Activated naive CD8-positive, alpha-beta T cell treated with anti-CD3 and anti-CD28 coated beads, Interleukin-2, amount 10 ng/mL, durations not matched to agents 7 days and 5 days (primary cell): ENCODE results near the gene EGF. TPM values are rescaled to one million over a fixed set of nuclear protein-coding genes. Genes with fewer than 3 reads are reported as not detected.

Source experiments
- ATAC-seq: fragments of 150-1000 bp; cut with Tn5 transposase; one replicate; pipeline ENCODE4 v1.10.0; 2021; ENCODE audit warnings: low read depth, moderate library complexity
- POLR2A ChIA-PET: fragments of 350-600 bp; sonication (Branson Sonifier 250); formaldehyde crosslinking; loops from one replicate; lab custom pipeline; 2021; ENCODE audit warnings: antibody characterized with exemption; lab: Charles Lee
- DNase-seq: peaks from one replicate; pipeline ENCODE4 v3.0.0; 2021
- H3K27ac Mint-ChIP-seq: one replicate; pipeline ENCODE4 v1.8.0; 2022; ENCODE audit warnings: mild to moderate bottlenecking, mixed read lengths
- H3K27me3 Mint-ChIP-seq: one replicate; pipeline ENCODE4 v1.8.0; 2022; ENCODE audit warnings: mild to moderate bottlenecking, moderate library complexity, mixed read lengths
- H3K36me3 Mint-ChIP-seq: one replicate; pipeline ENCODE4 v1.8.0; 2021; ENCODE audit warnings: mild to moderate bottlenecking, mixed read lengths
- H3K4me1 Mint-ChIP-seq: one replicate; pipeline ENCODE4 v1.8.0; 2021; ENCODE audit warnings: mixed read lengths
- H3K4me3 Mint-ChIP-seq: one replicate; pipeline ENCODE4 v1.8.0; 2022; ENCODE audit warnings: mild to moderate bottlenecking, moderate library complexity, mixed read lengths
- H3K9me3 Mint-ChIP-seq: one replicate; pipeline ENCODE4 v1.8.0; 2021; ENCODE audit warnings: mixed read lengths
- total RNA-seq, 2 experiments: library from RNA; stranded (reverse); gene quantifications; one replicate each; pipeline ENCODE4 v1.2.3, GENCODE V29; 2021

The EGF gene
- total RNA-seq, 2 experiments from 2014 or later = not detected

- Mint-ChIP-seq H3K4me3 (no peak overlapping the region), H3K9me3 (no peaks in the 10 kb centered on the region), H3K4me1 (no peaks in the 10 kb centered on the region), H3K27me3 (peaks cover 2% of the 10 kb centered on the region), H3K36me3 (no peaks in the 10 kb centered on the region), H3K27ac (no peak overlapping the region)
- ATAC-seq = no peak
- POLR2A ChIA-PET = no interaction called here
- DNase-seq = no peak
These were observed 32.9 kb upstream of the EGF start for GRCh38 chr4:109879636-109880314.

GRCh38 chr4:109886303-109886702 is 26.4 kb upstream of the EGF start:
- no peak overlapping the region for H3K4me3 Mint-ChIP-seq
- peaks cover 7% of the 10 kb centered on the region for H3K27me3 Mint-ChIP-seq
- ATAC-seq (no peak), DNase-seq (no peak)
- no peak overlapping the region for H3K27ac Mint-ChIP-seq
- H3K4me1 Mint-ChIP-seq = no peaks in the 10 kb centered on the region
- POLR2A ChIA-PET = no interaction called here
- no peaks in the 10 kb centered on the region for H3K36me3 Mint-ChIP-seq
- no peaks in the 10 kb centered on the region for H3K9me3 Mint-ChIP-seq

- Mint-ChIP-seq H3K9me3 (no peaks in the 10 kb centered on the region), H3K27me3 (peaks cover 7% of the 10 kb centered on the region), H3K4me1 (no peaks in the 10 kb centered on the region), H3K36me3 (no peaks in the 10 kb centered on the region), H3K4me3 (no peak overlapping the region), H3K27ac (no peak overlapping the region)
- POLR2A ChIA-PET = no interaction called here
- no peak for DNase-seq
- no peak for ATAC-seq
These were observed 25.6 kb upstream of the EGF start for GRCh38 chr4:109887071-109887470.

- POLR2A ChIA-PET = no interaction called here
- no peak for ATAC-seq
- DNase-seq = no peak
- Mint-ChIP-seq H3K27me3 (peaks cover 2% of the 10 kb centered on the region), H3K36me3 (no peaks in the 10 kb centered on the region), H3K9me3 (peaks cover 2% of the 10 kb centered on the region), H3K4me1 (no peaks in the 10 kb centered on the region), H3K4me3 (no peak overlapping the region), H3K27ac (no peak overlapping the region)
These were observed 22.6 kb upstream of the EGF start for GRCh38 chr4:109890076-109890475.

- no peak overlapping the region for H3K4me3 Mint-ChIP-seq
- POLR2A ChIA-PET = no interaction called here
- H3K27me3 Mint-ChIP-seq = peaks cover 19% of the 10 kb centered on the region
- H3K36me3 Mint-ChIP-seq = no peaks in the 10 kb centered on the region
- no peaks in the 10 kb centered on the region for H3K4me1 Mint-ChIP-seq
- no peak overlapping the region for H3K27ac Mint-ChIP-seq
- no peak for DNase-seq
- ATAC-seq = no peak
- H3K9me3 Mint-ChIP-seq = no peaks in the 10 kb centered on the region
These were observed 10.0 kb upstream of the EGF start for GRCh38 chr4:109902559-109903251.

GRCh38 chr4:109908731-109909130 is 4.0 kb upstream of the EGF start:
- Mint-ChIP-seq H3K27me3 (peaks cover 43% of the 10 kb centered on the region), H3K4me3 (no peak overlapping the region), H3K4me1 (no peaks in the 10 kb centered on the region), H3K36me3 (no peaks in the 10 kb centered on the region), H3K9me3 (no peaks in the 10 kb centered on the region), H3K27ac (no peak overlapping the region)
- POLR2A ChIA-PET = no interaction called here
- ATAC-seq = no peak
- DNase-seq = no peak

- Mint-ChIP-seq H3K4me1 (no peaks in the 10 kb centered on the region), H3K4me3 (no peak overlapping the region), H3K27me3 (peaks cover 42% of the 10 kb centered on the region), H3K27ac (no peak overlapping the region), H3K36me3 (no peaks in the 10 kb centered on the region), H3K9me3 (no peaks in the 10 kb centered on the region)
- no peak for ATAC-seq
- POLR2A ChIA-PET = no interaction called here
- no peak for DNase-seq
These were observed 2.4 kb upstream of the EGF start for GRCh38 chr4:109910256-109910655.

- H3K27me3 Mint-ChIP-seq = peaks cover 43% of the 10 kb centered on the region
- ATAC-seq = no peak
- no peak overlapping the region for H3K27ac Mint-ChIP-seq
- H3K4me1 Mint-ChIP-seq = no peaks in the 10 kb centered on the region
- no peaks in the 10 kb centered on the region for H3K36me3 Mint-ChIP-seq
- H3K4me3 Mint-ChIP-seq = no peak overlapping the region
- POLR2A ChIA-PET = no interaction called here
- no peaks in the 10 kb centered on the region for H3K9me3 Mint-ChIP-seq
- no peak for DNase-seq
These were observed 1.0 kb downstream of the EGF start for GRCh38 chr4:109913596-109914241.

- Mint-ChIP-seq H3K4me1 (no peaks in the 10 kb centered on the region), H3K4me3 (no peak overlapping the region), H3K36me3 (no peaks in the 10 kb centered on the region), H3K27ac (no peak overlapping the region), H3K27me3 (peaks cover 41% of the 10 kb centered on the region), H3K9me3 (no peaks in the 10 kb centered on the region)
- POLR2A ChIA-PET = no interaction called here
- DNase-seq (no peak), ATAC-seq (no peak)
These were observed 1.6 kb downstream of the EGF start for GRCh38 chr4:109914322-109914721.

- no peaks in the 10 kb centered on the region for H3K36me3 Mint-ChIP-seq
- no peak for ATAC-seq
These were observed 2.8 kb downstream of the EGF start for GRCh38 chr4:109915385-109916026.

GRCh38 chr4:109916027-109916409 is 3.3 kb downstream of the EGF start:
- Mint-ChIP-seq H3K9me3 (no peaks in the 10 kb centered on the region), H3K4me1 (no peaks in the 10 kb centered on the region), H3K4me3 (no peak overlapping the region), H3K27me3 (peaks cover 41% of the 10 kb centered on the region), H3K27ac (no peak overlapping the region), H3K36me3 (no peaks in the 10 kb centered on the region)
- ATAC-seq (no peak), DNase-seq (no peak)
- POLR2A ChIA-PET = no interaction called here

More at GRCh38 chr4:109915385-109916026, 2.8 kb downstream of the EGF start:
- H3K27ac Mint-ChIP-seq = no peak overlapping the region
- POLR2A ChIA-PET = no interaction called here
- H3K4me3 Mint-ChIP-seq = no peak overlapping the region
- H3K4me1 Mint-ChIP-seq = no peaks in the 10 kb centered on the region
- no peak for DNase-seq
- H3K9me3 Mint-ChIP-seq = no peaks in the 10 kb centered on the region
- peaks cover 39% of the 10 kb centered on the region for H3K27me3 Mint-ChIP-seq

GRCh38 chr4:109921384-109921808 is 8.7 kb downstream of the EGF start:
- Mint-ChIP-seq H3K27ac (no peak overlapping the region), H3K4me1 (no peaks in the 10 kb centered on the region), H3K27me3 (peaks cover 8% of the 10 kb centered on the region), H3K36me3 (no peaks in the 10 kb centered on the region), H3K9me3 (no peaks in the 10 kb centered on the region), H3K4me3 (no peak overlapping the region)
- ATAC-seq (no peak), DNase-seq (no peak)
- POLR2A ChIA-PET = no interaction called here

GRCh38 chr4:109925396-109925795 is 12.7 kb downstream of the EGF start:
- no peak for DNase-seq
- H3K4me1 Mint-ChIP-seq = no peaks in the 10 kb centered on the region
- no peak for ATAC-seq
- no peaks in the 10 kb centered on the region for H3K36me3 Mint-ChIP-seq
- H3K4me3 Mint-ChIP-seq = no peak overlapping the region
- no peak overlapping the region for H3K27ac Mint-ChIP-seq
- POLR2A ChIA-PET = no interaction called here
- H3K9me3 Mint-ChIP-seq = no peaks in the 10 kb centered on the region
- H3K27me3 Mint-ChIP-seq = peaks cover 3% of the 10 kb centered on the region
